NCI-H1694 treated with DMSO at 0.1 percent for 48 hours (cell line): ENCODE measurements around the gene ANKRD40.
"Not testable (repeated sequence)": the region's sequence is repeated elsewhere in the genome, so short reads cannot be mapped to it uniquely, and the experiment has no call there.

Experiments
- DNase-seq: peaks from one replicate; lab custom pipeline; 2025; lab: John Stamatoyannopoulos, UW

The ANKRD40 gene

DNA sequence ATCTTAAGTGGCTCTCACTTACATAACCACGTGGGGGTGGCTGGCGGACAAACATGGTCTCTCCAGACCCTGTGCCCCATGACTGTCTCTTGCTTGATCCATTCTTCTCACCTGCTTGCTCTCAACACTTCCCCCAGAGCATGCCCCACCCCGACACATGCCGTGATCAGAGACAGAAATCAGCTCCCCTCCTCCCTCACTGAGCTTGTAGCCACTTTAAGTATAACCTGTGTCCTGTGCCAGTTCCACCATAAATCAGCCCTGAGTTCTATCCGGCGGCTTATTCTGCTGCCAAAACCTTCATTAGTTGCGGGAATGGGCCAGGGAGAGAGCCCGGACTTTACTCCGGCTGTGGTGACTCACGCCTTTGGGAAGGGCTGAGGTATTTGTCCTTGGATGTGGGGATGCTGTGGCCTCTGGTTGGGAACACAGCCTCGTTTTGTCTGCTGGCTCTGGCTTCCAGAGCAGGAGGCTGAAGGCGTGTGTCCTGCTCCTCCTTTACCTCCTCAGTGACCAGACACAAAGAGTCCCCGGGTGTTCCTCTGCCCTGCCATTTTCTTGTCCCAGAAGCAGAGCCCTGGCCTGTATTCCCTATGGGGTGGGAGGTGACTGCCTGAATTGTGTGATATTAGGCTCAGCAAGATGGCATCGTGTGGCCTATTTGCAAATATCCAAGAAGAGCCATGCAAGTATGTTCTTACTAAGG lies 21.1 kb downstream of the ANKRD40 start:
- DNase-seq, result no peak

GRCh38 chr17:50685691-50686493 lies 21.8 kb downstream of the ANKRD40 start:
- DNase-seq, result no peak

GRCh38 chr17:50685334-50685665 lies 22.4 kb downstream of the ANKRD40 start:
- DNase-seq, result no peak

- DNase-seq, result no peak
These were observed 22.9 kb downstream of the ANKRD40 start for GRCh38 chr17:50684612-50685333.

DNA sequence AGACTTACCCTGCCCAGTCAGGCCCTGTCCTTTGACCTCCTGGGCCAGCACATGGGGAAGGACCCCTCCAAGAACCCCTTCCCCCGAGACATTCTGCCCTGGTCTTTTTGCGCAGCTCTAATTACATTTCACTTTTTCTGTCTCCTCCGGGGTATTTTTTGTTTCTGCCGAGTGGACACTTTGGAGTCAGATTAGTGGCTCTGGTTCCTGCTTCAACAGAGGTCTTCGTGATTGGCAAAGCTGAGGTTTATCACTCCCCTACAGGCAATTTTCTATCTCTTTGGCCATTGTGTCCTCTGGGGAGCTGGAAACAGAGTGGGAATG lies 23.5 kb downstream of the ANKRD40 start:
- DNase-seq, result no peak

- no peak for DNase-seq
These were observed 24.1 kb downstream of the ANKRD40 start for GRCh38 chr17:50683434-50684287.

DNA sequence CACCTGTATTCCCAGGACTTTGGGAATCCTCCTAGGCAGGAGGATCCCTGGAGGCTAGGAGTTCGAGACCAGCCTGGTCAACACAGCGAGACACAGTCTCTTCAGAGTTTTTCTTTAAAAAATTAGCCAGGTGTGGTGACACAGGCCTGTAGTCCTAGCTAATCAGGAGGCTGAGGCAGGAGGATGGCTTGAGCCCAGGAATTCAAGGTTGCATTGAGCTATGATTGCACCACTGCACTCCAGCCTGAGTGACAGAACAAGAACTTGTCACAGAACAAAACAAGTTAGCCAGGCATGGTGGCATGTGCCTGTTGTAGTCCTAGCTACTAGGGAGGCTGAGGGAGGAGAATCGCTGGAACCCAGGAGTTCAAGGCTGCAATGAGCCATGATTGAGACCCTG lies 24.8 kb downstream of the ANKRD40 start:
- no peak for DNase-seq

- no peak for DNase-seq
These were observed 25.3 kb downstream of the ANKRD40 start for GRCh38 chr17:50682441-50682840.

GRCh38 chr17:50681263-50682200 lies 26.2 kb downstream of the ANKRD40 start:
- DNase-seq, result peak; percentile 70

DNA sequence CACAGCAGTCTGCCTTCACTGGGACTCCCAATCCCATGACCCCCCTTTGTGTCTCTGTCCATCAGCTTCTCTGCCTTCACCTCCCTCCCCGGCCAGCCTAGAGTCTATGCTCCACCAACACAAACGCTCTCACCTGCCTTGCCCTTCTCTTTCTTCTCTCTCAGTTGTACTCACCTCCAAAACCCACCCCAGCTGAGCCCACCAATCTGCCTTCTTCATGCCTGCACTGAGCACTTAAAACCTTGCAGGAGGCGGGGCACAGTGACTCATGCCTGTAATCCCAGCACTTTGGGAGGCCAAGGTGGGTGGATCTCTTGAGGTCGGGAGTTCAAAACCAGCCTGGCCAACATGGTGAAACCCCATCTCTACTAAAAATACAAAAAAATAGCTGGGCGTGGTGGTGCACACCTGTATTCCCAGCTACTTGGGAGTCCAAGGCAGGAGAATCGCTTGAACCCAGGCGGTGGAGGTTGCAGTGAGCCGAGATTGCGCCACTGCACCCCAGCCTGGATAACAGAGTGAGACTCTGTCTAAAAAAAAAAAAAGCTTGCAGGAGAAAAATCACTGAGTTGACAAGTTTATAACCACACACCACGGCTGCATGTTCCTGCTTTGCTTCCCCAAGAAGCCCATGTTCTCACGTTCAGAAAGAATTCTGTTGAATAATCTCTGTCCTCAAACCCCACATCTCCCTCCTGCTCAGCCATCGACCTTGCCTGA lies 27.0 kb downstream of the ANKRD40 start:
- DNase-seq, result not testable (repeated sequence)

DNA sequence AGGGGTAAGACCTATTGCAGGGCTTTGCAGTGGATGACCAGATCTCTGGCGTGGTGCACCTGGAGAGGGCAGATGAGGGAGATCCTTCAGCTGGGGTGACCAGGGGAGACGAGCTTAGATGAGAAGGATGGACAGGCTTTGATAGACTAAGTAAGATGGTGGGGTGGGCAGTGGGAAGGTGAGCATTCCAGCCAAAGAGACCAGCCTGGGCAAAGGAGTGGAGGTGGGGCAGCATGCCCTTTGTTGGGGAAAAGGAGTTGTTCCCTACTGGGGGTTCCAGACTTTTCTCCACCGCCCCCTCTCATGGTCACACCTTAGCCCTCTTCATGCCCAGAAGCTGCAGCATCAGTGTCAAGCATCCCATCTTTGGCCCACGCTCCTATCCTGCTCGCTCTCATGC lies 27.6 kb downstream of the ANKRD40 start:
- DNase-seq, result no peak

GRCh38 chr17:50679008-50679544 lies 28.6 kb downstream of the ANKRD40 start:
- no peak for DNase-seq

GRCh38 chr17:50677851-50678375 lies 29.8 kb downstream of the ANKRD40 start:
- DNase-seq, result no peak

- DNase-seq, result no peak
These were observed 31.4 kb downstream of the ANKRD40 start for GRCh38 chr17:50676065-50676975.

- DNase-seq, result peak; percentile 7
These were observed 32.1 kb downstream of the ANKRD40 start for GRCh38 chr17:50675627-50676026.

- no peak for DNase-seq
These were observed 32.5 kb downstream of the ANKRD40 start for GRCh38 chr17:50675190-50675589.

DNA sequence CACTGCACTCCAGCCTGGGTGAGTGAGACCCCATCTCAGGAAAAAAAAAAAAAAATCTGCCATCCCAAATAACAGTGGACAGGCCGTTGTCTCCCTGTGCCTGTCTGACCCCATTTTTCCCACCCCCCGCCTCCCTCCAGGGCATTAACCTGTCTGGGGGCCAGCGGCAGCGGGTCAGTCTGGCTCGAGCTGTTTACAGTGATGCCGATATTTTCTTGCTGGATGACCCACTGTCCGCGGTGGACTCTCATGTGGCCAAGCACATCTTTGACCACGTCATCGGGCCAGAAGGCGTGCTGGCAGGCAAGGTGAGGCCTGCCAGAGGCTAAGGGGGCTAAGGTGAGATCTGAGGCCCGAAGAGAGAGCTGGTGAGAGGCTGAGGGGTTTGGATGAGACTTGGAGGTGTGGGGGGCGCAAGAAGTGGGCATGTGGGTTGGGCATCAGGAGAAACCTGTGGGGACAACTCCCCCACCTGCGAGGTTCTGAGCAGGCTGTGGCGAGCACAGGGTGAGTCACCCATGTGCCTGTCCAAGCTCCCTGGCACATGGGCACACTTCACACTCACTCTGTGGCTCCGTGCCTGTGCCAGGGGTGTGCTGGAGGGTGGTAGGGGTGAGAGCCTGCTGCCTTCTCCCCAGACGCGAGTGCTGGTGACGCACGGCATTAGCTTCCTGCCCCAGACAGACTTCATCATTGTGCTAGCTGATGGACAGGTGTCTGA lies 34.7 kb downstream of the ANKRD40 start:
- no peak for DNase-seq

DNA sequence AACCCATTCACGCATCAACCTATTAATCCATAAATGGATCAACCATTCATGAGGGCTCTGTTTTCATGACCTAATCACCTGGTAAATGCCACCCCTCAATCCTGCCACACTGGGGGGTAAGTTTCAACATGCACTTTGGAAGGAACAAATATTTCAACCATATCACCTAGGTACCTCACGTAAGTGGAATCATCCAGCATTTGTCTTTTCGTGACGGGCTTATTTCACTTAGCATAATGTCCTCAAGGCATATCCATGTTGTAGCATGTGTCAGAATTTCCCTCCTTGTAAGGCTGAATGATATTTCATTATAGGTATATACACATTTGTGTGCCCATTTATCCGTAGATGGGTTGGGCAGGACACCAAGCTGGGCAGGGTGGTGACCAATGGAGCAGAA lies 35.6 kb downstream of the ANKRD40 start:
- DNase-seq, result no peak
